Right ventricle myocardium inferior (tissue), 1 donor: ENCODE results near the gene A4GALT. TPM values are rescaled to one million over a fixed set of nuclear protein-coding genes. Genes with fewer than 3 reads are reported as not detected.
"Not testable (repeated sequence)": the region's sequence is repeated elsewhere in the genome, so short reads cannot be mapped to it uniquely, and the experiment has no call there.

Source experiments
- ATAC-seq: fragments of 200-7000 bp; cut with Tn5 transposase; one replicate; pipeline ENCODE4 v1.9.1; 2020; ENCODE audit warnings: mild to moderate bottlenecking, moderate library complexity
- DNase-seq: peaks from one replicate; pipeline ENCODE4 v3.0.0; 2021; ENCODE audit errors: missing footprints
- intact Hi-C: fragments of 100-400 bp; cut with DNase I; formaldehyde crosslinking; loops from one replicate; pipeline ENCODE4 v1.11.0; 2022
- long read RNA-seq: library from polyadenylated mRNA; unstranded; transcript quantifications from one replicate; pipeline ENCODE4 v2.0.0, GENCODE V29; 2021
- total RNA-seq: library from RNA; stranded (reverse); fragmentation: NEBNext Ultra II Directional; extraction: Animal tissue kit (Norgen Biotek cat#: 25700); gene quantifications from one replicate; pipeline ENCODE4 v1.2.1, GENCODE V29; 2021
- donor health status: DM: no; HTN: yes; CAD: no; lungs with severe emphysema.

Gene A4GALT
- total RNA-seq = 81.2 TPM
- long read RNA-seq, transcript A4GALT-206 (3 exons, 2,141 nt) = major isoform, 27 of 93 reads
- long read RNA-seq, partial matches to known transcripts = 12 of 93 reads
- long read RNA-seq, other reads (novel, unspliced or antisense) = 48 of 93 reads

- intact Hi-C loops = loop anchor here (2.0 kb wide), 1 partner anchor 32 kb away; no protein-coding TSS in a partner anchor
- ATAC-seq = peak; percentile 82
- DNase-seq = no peak
Measured at GRCh38 chr22:42720263-42721044, at the start of gene A4GALT. Gene A4GALT (minus strand): TSS chr22:42720870. CDS start chr22:42693951, 26,919 bp downstream.

- DNase-seq = no peak
- no peak for ATAC-seq
- intact Hi-C loops = loop anchor here (5.0 kb wide), 1 partner anchor 83 kb away; no protein-coding TSS in a partner anchor
Measured at GRCh38 chr22:42770448-42770726, 49.7 kb upstream of the A4GALT start.

GRCh38 chr22:42769574-42770447 is 49.1 kb upstream of the A4GALT start:
- ATAC-seq (peak; percentile 67), DNase-seq (peak; percentile 77)
- intact Hi-C loops = loop anchor here (5.0 kb wide), 1 partner anchor 83 kb away; no protein-coding TSS in a partner anchor

- intact Hi-C loops = no loop called here
- ATAC-seq = no peak
- peak; percentile 65 for DNase-seq
Measured at GRCh38 chr22:42769238-42769573, 48.5 kb upstream of the A4GALT start.

- intact Hi-C loops = no loop called here
- peak; percentile 68 for DNase-seq
- no peak for ATAC-seq
Measured at GRCh38 chr22:42768385-42769035, 47.8 kb upstream of the A4GALT start.

- DNase-seq (peak; percentile 34), ATAC-seq (peak; percentile 46)
- intact Hi-C loops = no loop called here
Measured at GRCh38 chr22:42766860-42767259, 46.2 kb upstream of the A4GALT start.

- DNase-seq (no peak), ATAC-seq (no peak)
- intact Hi-C loops = no loop called here
Measured at GRCh38 chr22:42764895-42765363, 44.3 kb upstream of the A4GALT start.

GRCh38 chr22:42763965-42764480 is 43.4 kb upstream of the A4GALT start:
- peak; percentile 30 for DNase-seq
- no peak for ATAC-seq
- intact Hi-C loops = no loop called here

- ATAC-seq (no peak), DNase-seq (no peak)
- intact Hi-C loops = no loop called here
Measured at GRCh38 chr22:42760806-42761565, 40.3 kb upstream of the A4GALT start.

GRCh38 chr22:42758931-42759629 is 38.4 kb upstream of the A4GALT start:
- intact Hi-C loops = no loop called here
- DNase-seq (no peak), ATAC-seq (no peak)

GRCh38 chr22:42755553-42755952 is 34.9 kb upstream of the A4GALT start:
- ATAC-seq (peak; percentile 18), DNase-seq (peak; percentile 13)
- intact Hi-C loops = not testable (repeated sequence)

- ATAC-seq, intact Hi-C loops, DNase-seq: not testable (repeated sequence)
Measured at GRCh38 chr22:42755121-42755520, 34.5 kb upstream of the A4GALT start.

GRCh38 chr22:42754658-42755057 is 34.0 kb upstream of the A4GALT start:
- intact Hi-C loops = no loop called here
- peak; percentile 37 for ATAC-seq
- no peak for DNase-seq

GRCh38 chr22:42752912-42753311 is 32.2 kb upstream of the A4GALT start:
- ATAC-seq (peak; percentile 35), DNase-seq (no peak)
- intact Hi-C loops = no loop called here

GRCh38 chr22:42752230-42752746 is 31.6 kb upstream of the A4GALT start:
- ATAC-seq (no peak), DNase-seq (no peak)
- intact Hi-C loops = no loop called here

- ATAC-seq, intact Hi-C loops, DNase-seq: not testable (repeated sequence)
Measured at GRCh38 chr22:42750421-42750820, 29.8 kb upstream of the A4GALT start.
